NT2/D1 (cell line): ENCODE measurements around the gene MIP.

Source experiments
- SUZ12 ChIP-seq: IDR thresholded peaks from 2 replicates; pipeline ENCODE4 v1.6.1; 2011; ENCODE audit not compliant: insufficient read length, insufficient read depth; ENCODE audit errors: extremely low read depth
- YY1 ChIP-seq: IDR thresholded peaks from 2 replicates; pipeline ENCODE4 v1.6.1; 2011; ENCODE audit not compliant: insufficient read length, insufficient read depth
- ZNF274 ChIP-seq: IDR thresholded peaks from 2 replicates; pipeline ENCODE4 v1.6.1; 2011; ENCODE audit warnings: mild to moderate bottlenecking, low read depth, low read length

DNA sequence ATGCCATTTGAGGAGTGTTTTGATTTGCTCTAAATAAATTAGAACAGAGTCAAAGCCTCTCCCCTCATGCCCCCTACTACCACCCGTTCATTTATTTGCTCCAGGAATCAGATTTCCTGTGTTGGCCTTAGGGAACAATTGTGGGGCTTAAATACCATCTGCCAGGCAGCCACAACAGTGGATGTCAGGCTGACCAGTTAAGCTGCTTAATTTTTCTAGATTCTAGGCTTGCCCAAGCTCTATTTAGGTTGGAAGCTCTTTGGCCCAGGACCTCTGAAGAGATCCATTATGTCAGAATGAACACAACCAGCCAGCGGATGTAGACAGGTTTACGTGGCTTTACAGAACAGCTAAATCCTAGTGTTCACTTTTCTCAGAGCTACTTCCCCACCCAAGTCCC lies 4.2 kb downstream of the MIP start:
- TF ChIP-seq ZNF274 (no peak), YY1 (no peak), SUZ12 (no peak)
